GM18526 (cell line): ENCODE data around the gene RPS6KB2.
A peak's percentile ranks its signal among the peaks of the same experiment; 100 is the strongest.

Source experiments
- POLR2A ChIP-seq: IDR thresholded peaks from 3 replicates; pipeline ENCODE4 v1.6.1; 2011; ENCODE audit not compliant: insufficient read length; ENCODE audit errors: extremely low read depth

RPS6KB2 gene

GRCh38 chr11:67395555-67396258 lies 32.6 kb upstream of the RPS6KB2 start:
- no peak for TF ChIP-seq POLR2A

DNA sequence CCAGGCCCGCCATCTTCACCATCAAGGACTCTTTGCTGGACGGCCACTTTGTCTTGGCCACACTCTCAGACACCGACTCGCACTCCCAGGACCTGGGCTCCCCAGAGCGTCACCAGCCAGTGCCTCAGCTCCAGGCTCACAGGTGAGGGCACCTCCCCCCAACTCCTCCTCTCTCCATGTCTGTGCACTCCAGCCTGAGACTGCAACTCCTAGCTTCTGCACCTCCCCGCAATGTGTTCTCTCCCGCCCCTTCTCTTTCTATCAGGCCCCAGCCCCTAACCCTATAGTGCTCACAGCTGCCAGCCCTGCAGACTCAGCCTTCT lies 32.1 kb upstream of the RPS6KB2 start:
- TF ChIP-seq POLR2A: no peak

- no peak for TF ChIP-seq POLR2A
These were observed 31.5 kb upstream of the RPS6KB2 start for GRCh38 chr11:67396587-67397389.

DNA sequence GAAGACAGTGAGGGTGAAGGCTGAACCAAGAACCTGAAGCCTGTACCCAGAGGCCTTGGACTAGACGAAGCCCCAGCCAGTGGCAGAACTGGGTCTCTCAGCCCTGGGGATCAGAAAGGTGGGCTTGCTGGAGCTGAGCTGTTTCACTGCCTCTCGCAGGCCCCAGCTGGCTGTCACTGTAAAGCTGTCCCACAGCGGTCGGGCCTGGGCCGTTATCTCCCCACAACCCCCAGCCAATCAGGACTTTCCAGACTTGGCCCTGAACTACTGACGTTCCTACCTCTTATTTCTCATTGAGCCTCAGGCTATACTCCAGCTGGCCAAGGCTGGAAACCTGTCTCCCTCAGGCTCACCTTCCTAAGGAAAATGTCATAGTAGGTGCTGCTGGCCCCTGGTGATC lies 30.8 kb upstream of the RPS6KB2 start:
- no peak for TF ChIP-seq POLR2A

DNA sequence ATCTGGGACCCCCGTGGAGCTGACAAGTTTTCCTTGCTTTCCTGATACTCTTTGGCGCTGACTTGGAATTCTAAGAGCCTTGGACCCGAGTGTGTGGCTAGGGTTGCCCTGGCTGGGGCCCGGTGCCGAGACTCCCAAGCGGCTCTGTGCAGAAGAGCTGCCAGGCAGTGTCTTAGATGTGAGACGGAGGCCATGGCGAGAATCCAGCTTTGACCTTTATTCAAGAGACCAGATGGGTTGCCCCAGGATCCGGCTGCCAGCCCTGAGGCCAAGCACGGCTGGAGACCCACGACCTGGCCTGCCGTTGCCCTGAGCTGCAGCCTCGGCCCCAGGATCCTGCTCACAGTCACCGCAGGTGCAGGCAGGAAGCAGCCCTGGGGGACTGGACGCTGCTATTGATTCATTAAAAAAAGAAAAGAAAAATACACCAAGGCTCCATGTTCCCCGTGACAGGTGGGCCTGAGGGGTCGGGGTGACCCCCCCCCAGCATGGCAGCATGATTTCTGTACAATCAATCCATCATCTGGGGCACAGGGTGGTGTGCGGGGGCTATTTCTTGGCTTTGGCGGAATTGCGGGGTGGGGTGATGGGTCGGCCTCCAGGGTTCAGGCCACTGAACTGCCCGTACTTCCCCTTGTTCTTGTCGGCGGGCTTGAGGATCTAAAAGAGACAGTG lies 30.2 kb upstream of the RPS6KB2 start:
- TF ChIP-seq POLR2A: no peak

DNA sequence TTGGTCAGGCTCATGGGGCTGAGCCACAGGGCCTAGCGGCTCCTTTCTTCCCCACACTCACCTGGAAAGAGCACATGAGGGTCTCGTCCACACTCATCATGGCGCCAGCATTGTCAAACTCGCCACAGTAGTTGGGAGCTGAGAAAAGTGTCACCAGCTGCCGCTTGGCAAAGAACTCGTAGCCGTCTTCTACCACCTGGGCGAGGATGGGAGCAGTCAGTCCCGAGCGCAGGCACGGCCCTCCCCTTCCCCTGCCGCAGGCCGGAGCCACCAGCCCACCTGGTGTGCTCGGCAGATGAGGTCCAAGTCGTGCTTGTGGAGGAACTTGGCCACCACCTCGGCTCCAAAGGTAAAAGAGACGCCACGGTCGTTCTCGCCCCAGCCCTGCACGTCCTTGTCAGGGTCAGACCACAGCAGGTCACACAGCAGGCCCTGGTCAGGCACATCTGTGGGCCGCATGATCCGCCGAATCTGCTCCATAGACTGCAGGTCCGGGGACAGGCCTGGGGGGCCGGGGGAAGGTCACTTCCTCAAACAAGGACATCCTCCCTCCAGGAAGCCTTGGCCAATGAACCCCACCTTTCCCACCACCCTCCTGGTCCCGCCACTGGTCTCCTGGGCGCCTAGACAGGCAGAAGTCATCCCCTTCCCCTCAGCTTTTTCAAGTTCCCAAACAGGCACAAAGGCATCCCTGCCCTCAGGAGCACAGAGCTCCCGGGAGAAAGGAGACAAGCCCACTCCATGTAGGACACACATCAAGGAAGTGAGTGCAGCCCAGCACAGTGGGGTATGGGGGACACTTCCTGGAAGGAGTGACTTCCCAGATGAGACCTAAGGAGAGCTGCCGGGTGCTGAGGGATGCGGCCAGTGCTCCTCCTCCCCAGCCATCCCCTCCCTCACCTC lies 29.4 kb upstream of the RPS6KB2 start:
- peak; percentile 22 for TF ChIP-seq POLR2A

DNA sequence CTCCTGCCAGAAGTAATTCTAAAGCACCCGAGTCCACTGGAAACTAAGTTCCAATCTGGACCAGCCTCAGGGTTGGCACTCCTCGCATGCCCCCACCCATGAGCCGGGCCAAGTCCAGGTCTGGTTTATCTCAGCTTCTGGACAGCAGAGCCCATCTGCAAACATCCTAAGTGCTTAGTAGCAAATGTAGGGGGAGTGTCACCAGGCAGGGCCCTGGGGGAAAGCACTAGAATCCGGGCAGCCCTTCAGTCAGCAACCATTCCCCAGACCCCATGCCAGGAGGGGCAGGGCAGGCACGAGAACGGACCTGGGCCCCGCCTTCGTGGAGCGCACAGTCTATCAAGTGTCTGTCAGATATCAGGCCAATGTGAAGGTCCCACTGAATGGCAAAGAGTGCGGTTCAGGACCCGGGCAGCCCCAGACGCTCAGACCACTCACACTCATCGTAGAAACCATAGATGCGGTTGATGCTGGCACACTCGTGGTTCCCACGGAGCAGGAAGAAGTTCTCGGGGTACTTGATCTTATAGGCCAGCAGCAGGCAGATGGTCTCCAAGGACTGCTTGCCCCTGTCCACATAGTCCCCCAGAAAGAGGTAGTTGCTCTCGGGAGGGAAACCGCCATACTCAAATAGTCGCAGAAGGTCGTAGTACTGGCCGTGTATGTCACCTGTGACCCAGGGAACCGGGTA lies 27.9 kb upstream of the RPS6KB2 start:
- TF ChIP-seq POLR2A: no peak

DNA sequence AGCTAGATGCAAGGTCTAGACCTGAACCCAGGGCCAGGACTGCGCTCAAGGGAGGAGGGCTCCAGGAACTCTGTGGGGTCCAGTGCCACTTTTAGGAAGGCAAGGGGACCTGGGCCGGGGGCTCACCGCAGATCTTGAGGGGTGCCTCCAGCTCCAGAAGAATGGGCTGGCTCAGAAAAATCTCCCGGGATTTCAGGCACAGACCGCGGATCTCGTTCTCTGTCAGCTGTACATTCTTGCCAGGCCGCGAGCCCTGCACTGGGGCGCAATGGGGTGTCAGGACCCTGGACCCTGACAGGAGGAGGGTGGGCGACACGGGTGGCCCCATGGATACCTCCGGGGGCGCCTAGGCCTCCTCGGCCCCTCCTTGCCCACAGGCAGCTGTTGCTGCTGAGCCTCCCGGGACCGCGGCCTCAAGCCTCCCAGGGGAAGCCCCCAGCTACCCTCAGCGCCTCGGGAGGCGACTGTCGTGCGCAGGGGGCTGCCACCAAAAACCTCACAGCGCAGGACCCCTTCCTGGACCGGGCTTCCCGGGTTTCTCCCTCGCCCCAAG lies 27.3 kb upstream of the RPS6KB2 start:
- no peak for TF ChIP-seq POLR2A

DNA sequence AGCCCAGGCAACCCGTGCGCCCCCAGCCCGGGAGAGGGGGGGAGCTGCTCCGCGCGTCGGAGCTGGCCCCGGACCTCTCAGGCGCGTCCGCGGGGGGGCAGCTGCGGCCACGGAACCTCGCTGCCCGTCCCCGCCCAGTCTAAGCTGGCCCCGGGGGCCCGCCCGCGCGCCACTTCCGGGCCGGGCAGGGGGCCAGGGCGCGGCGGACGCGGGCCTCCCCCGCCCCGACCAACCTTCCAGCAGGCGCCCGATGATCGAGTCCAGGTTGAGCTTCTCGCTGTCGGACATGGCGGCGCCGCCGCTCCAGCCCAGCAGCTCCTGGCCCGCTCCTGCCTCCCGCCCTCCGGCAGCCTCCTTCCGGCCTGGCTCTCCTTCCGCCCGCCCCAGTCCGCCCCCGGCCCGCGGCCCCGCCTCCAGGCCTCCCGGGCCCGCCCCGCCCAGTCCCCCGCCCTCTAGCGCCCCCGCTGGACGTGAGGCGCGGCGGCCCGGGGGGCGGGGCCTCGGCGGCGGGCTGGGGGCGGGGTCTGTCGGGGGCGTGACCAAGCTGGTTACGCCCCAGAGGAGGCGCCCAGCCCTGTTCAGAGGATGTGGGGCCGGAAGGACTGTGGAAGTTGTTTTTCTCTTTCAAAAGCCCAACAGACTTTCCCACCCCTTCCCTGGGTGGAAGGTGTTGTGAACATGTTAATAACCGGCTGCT lies 26.7 kb upstream of the RPS6KB2 start, which contains the start of gene PPP1CA:
Gene PPP1CA (minus strand): TSS at position 364 of the 697 bp plus-strand sequence. CDS start 76 bp downstream, at position 288.
- TF ChIP-seq POLR2A: peak; percentile 89

DNA sequence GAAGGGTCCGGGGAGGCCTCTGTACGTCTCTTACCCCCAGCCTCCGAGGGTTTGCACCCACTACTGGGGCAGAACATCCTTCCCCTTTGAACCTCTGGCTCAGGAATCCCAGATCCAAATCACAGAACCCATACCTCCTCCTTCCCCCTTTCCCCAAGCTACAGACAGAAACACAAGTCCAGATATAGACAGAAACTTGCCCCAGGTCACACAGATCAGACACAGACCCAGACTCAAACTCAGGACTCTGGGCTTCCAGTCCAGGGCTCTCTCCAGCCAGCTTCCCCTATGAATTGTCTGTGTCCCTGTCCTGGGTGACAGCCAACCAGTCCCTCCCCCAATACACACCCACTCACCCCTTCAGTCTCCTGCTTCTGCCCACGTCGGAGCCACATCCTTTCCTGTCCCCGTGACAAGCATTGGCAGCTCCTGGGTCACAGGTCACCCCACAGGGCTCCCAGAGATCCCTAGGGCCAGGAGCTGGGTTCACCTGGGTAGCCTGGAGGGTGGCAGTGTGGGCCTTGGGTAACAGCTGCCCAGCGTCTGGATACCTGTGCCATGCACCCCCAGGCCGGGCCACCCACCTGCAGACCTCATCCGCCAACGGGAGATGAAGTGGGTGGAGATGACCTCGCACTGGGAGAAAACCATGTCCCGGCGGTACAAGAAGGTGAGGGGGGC lies 23.6 kb upstream of the RPS6KB2 start:
- TF ChIP-seq POLR2A: no peak

DNA sequence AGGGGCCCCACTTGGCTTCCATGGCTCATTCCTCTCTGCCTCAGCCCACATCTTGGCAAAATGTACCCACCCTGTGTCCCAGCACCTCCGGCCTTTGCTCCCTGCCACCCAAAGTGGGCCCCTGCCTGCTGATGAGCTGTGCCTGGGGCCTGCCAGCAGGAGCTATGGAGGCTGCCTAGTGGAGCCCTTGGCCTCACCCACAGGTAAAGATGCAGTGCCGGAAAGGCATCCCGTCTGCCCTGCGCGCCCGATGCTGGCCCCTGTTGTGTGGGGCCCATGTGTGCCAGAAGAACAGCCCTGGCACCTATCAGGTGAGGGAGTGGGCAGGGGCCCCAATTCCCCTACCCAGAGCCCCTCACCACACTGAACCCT lies 23.1 kb upstream of the RPS6KB2 start:
- TF ChIP-seq POLR2A: no peak

GRCh38 chr11:67405688-67406339 lies 22.5 kb upstream of the RPS6KB2 start:
- no peak for TF ChIP-seq POLR2A

DNA sequence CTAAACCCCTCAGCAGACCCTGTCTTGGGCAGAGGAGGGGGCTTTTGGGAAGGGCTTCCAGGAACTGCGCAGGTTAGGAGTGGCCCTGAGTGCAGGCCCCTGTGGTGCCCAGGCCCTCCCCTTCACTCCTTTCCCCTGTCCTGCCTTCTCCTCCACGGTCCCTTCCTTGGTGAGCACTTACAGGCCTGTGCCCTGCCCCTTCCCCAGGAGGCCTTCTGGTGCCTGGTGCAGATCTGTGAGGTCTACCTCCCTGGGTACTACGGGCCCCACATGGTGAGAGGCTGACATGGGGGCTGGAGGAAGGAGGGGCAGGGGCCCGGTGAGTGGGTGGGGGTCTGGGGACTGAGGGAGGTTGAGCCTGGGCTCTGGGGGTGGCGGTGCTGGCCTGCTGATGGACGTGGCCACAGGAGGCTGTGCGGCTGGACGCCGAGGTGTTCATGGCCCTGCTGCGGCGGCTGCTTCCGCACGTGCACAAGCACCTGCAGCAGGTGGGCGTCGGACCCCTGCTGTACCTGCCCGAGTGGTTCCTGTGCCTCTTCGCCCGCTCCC lies 21.8 kb upstream of the RPS6KB2 start:
- TF ChIP-seq POLR2A: no peak
